ENCODE measurements around the gene VDAC1.
"Not testable (repeated sequence)": the region's sequence is repeated elsewhere in the genome, so short reads cannot be mapped to it uniquely, and the experiment has no call there.

VDAC1 gene

GRCh38 chr5:133994297-133994989 is 10.3 kb downstream of the VDAC1 start:
- no peak for DNase-seq

- no peak for DNase-seq
These were observed 11.4 kb downstream of the VDAC1 start for GRCh38 chr5:133993185-133993936.

- DNase-seq, result no peak
These were observed 12.2 kb downstream of the VDAC1 start for GRCh38 chr5:133992429-133993155.

GRCh38 chr5:133991171-133991910 is 13.4 kb downstream of the VDAC1 start:
- DNase-seq, result no peak

- DNase-seq, result no peak
These were observed 14.4 kb downstream of the VDAC1 start for GRCh38 chr5:133990396-133990795.

GRCh38 chr5:133985540-133986180 is 19.1 kb downstream of the VDAC1 start:
- no peak for DNase-seq

- no peak for DNase-seq
These were observed 21.1 kb downstream of the VDAC1 start for GRCh38 chr5:133983674-133984073.

- peak in 1 of 2 experiments; percentile 25 for DNase-seq
These were observed 23.1 kb downstream of the VDAC1 start for GRCh38 chr5:133981714-133982113.

- DNase-seq, result no peak
These were observed 24.1 kb downstream of the VDAC1 start for GRCh38 chr5:133980652-133981051.

- DNase-seq, result no peak
These were observed 25.8 kb downstream of the VDAC1 start for GRCh38 chr5:133978943-133979342.

GRCh38 chr5:133977858-133978257 is 26.9 kb downstream of the VDAC1 start:
- DNase-seq, result no peak

- DNase-seq, result no peak
These were observed 27.5 kb downstream of the VDAC1 start for GRCh38 chr5:133977161-133977787.

- DNase-seq, result not testable (repeated sequence)
These were observed 29.2 kb downstream of the VDAC1 start for GRCh38 chr5:133975546-133975945.

GRCh38 chr5:133974142-133974541 is 30.6 kb downstream of the VDAC1 start:
- DNase-seq, result no peak

- no peak for DNase-seq
These were observed 34.4 kb downstream of the VDAC1 start for GRCh38 chr5:133970325-133970909.

GRCh38 chr5:133969654-133970324 is 35.0 kb downstream of the VDAC1 start:
- DNase-seq, result no peak

- peak; percentile 98 for DNase-seq
These were observed 36.4 kb downstream of the VDAC1 start, which contains the start of gene C5orf15 for GRCh38 chr5:133968204-133968980. TSS of gene C5orf15 (minus strand) at chr5:133968625. CDS start at chr5:133968584, 41 bp downstream.

- peak in 1 of 2 experiments; percentile 20 for DNase-seq
These were observed 37.0 kb downstream of the VDAC1 start for GRCh38 chr5:133967698-133968203.

- no peak for DNase-seq
These were observed 37.7 kb downstream of the VDAC1 start for GRCh38 chr5:133967124-133967523.

GRCh38 chr5:133966090-133966489 is 38.7 kb downstream of the VDAC1 start:
- no peak for DNase-seq
